GM20000 (cell line): ENCODE results near the gene GRM3.

ENCODE experiments used
- DNase-seq: peaks from one replicate; pipeline ENCODE4 v3.0.0; 2012; ENCODE audit warnings: low spot score
- CTCF ChIP-seq: IDR thresholded peaks from 2 replicates; pipeline ENCODE4 v1.5.1; 2012; ENCODE audit warnings: mild to moderate bottlenecking, control low read depth; ENCODE audit errors: extremely low read depth, missing control alignments

Gene GRM3

GRCh38 chr7:86846494-86847190 is 202.9 kb downstream of the GRM3 start:
- no peak for TF ChIP-seq CTCF
- DNase-seq: no peak

DNA sequence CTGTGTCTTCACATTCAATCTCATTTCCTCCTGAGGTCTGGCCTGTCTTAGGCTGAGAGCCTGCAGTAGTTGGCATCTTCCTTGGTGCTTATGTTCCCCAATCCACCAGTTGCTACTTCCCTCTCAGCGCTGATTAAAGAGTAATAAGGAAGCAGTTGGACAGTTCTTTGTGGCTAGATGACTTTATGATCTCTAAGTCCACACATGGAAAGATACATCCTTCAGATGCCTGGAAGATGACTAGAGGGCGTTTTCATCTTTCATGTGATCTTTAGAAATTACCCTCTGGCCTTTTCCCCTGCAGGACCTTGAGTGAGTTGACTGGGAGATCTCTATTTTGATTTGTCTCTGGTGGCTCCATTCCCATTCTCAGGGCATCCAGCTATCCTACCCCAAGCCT is 204.5 kb downstream of the GRM3 start:
- no peak for DNase-seq
- TF ChIP-seq CTCF: no peak

DNA sequence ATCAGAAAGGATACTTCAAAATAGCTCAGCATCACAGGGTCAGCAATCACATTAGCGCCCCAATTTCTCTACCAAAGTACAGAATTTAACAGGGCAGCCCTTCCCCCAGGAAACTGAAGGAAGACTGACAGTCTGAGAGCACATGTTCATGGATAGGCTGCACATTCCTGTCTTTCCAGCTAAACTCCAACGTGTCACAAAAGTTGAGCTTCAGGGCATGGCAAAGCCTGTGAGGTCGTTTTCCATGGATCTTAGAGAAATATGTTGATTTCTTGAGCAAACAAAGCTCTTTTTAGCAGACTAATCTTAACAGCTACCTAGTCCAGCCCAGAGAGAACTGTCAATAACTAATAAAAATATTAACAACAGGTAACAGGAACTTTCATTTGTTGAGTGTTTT is 207.9 kb downstream of the GRM3 start:
- TF ChIP-seq CTCF: no peak
- DNase-seq: no peak

DNA sequence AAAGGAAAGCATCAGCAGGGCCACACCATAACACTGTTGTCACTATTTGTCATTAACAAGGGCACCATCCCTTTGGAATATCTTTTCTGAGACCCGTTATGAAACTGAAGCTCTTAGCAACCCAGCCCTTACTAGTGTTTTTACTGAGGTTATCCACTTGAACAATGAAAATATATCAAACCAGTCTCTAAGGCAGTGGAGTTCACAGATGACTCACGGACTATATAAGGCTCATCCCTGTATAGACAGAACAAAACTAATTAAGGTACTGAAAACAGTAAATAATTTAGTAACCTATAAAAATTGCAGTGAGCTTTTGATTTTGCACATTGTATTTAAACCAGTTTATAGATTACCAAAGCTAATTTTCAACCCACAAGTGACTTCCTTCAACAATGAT is 219.7 kb downstream of the GRM3 start:
- TF ChIP-seq CTCF: no peak
- no peak for DNase-seq

DNA sequence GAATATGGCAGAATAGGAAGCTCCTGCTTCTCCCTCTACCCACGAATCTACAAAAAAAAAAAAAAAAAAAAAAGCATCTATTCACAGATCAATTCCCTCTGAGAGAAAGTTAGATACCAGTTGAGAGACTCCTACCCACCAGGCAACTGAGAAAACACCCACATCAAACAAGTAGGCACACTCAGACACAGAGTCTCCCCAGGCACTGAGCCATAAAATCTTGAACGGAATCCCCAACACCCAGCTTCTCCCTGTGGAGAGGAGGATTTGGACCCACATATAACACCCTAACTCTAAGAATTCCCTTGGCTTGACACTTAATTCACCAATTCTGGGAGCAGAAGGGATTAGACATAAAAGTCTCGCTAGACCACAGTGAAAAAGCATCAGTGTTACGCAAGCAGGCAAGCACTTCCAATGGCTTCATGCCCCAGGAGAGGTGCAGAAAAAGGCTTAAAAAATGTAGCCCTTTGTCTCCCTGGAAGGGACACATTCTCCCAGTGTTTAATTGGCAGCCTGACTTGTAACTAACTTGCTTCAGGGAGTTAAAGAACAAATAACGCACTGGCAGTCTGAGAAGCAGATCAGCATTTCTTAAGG is 223.6 kb downstream of the GRM3 start:
- TF ChIP-seq CTCF: no peak
- no peak for DNase-seq

DNA sequence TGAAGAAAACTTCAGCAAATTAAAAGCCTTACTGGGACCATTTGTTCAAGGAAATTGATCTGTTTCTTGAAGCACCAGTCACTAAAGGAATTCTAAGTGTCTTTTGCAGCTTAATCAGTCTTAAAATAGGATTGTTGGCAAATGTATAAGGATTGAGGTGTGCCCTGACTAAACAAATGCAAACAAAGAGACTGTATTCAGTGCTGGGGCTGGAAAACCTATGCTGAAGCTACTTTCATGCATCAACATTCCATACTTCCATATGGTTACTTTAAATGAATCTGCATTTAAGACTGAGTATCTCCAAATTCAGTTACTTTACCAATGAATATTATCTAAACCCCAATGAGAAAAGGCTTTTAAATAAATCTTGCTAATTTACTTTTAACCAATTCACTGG is 232.4 kb downstream of the GRM3 start:
- no peak for DNase-seq
- TF ChIP-seq CTCF: no peak

DNA sequence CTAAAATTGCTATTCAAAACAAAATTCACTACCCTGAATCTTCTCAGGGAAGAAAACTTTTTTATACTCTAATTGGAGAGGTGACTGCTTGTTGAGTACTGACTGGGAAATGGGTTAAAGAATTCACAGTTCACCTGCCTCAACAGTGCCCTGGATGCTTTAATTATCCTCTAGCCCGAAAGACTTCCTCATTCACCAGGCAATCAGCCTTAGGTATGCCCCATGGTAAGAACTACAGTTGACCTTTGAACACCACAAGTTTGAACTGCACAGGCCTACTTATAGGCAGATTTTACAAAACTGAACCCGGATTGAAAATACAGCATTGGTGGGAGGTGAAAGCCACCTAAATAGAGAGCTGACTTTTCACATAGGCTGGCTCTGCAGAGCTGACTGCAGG is 240.4 kb downstream of the GRM3 start:
- DNase-seq: no peak
- TF ChIP-seq CTCF: no peak
